Neural cell (in vitro differentiated cells): ENCODE results near the gene SEC16B.
"Not testable (repeated sequence)": the region's sequence is repeated elsewhere in the genome, so short reads cannot be mapped to it uniquely, and the experiment has no call there.

Source experiments
- EP300 ChIP-seq: fragments of 450-650 bp; conservative IDR thresholded peaks from 2 replicates; pipeline ENCODE4 v1.6.1; 2014; ENCODE audit warnings: antibody characterized with exemption, mild to moderate bottlenecking, moderate library complexity; ENCODE audit not compliant: poor library complexity, severe bottlenecking
- EZH2 ChIP-seq: fragments of 200-600, 300-800 bp; shearing (Covaris generic), sonication (generic); IDR thresholded peaks from 2 replicates; pipeline ENCODE4 v1.6.1; 2014; ENCODE audit warnings: antibody characterized with exemption, low read length, borderline replicate concordance, mild to moderate bottlenecking; ENCODE audit not compliant: insufficient read depth, poor library complexity, severe bottlenecking
- POLR2AphosphoS5 ChIP-seq: IDR thresholded peaks from 2 replicates; pipeline ENCODE4 v1.6.1; 2012
- RAD21 ChIP-seq: fragments of 450-650 bp; conservative IDR thresholded peaks from 2 replicates; pipeline ENCODE4 v1.6.1; 2014; ENCODE audit warnings: antibody characterized with exemption, mild to moderate bottlenecking, moderate library complexity
- SMC3 ChIP-seq: fragments of 450-650 bp; conservative IDR thresholded peaks from 2 replicates; pipeline ENCODE4 v1.6.1; 2014; ENCODE audit warnings: antibody characterized with exemption, mild to moderate bottlenecking, moderate library complexity; ENCODE audit not compliant: poor library complexity
- TAF1 ChIP-seq: IDR thresholded peaks from 2 replicates; pipeline ENCODE4 v1.6.1; 2012; ENCODE audit warnings: low read depth
- TF ChIP-seq, protein P1 (sequence below): IDR thresholded peaks from 2 replicates; pipeline ENCODE4 v1.6.1; 2012; ENCODE audit warnings: borderline replicate concordance
- TF ChIP-seq, protein P2 (sequence below): fragments of 450-650 bp; IDR thresholded peaks from 2 replicates; pipeline ENCODE4 v1.5.1; 2014; ENCODE audit warnings: antibody characterized with exemption, mild to moderate bottlenecking, moderate library complexity; ENCODE audit not compliant: poor library complexity, severe bottlenecking

DNA sequence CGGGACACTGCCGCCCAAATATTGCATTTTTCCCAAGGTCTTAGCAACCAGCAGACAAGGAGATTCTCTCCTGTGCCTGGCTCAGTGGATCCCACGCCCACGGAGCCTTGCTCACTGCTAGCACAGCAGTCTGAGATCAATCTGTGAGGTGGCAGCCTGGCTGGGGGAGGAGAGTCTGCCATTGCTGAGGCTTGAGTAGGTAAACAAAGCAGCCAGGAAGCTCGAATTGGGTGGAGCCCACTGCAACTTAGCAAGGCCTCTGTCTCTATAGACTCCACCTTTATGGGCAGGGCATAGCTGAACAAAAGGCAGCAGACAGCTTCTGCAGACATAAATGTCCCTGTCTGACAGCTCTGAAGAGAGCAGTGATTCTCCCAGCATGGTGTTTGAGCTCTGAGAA is 16.4 kb upstream of the SEC16B start:
- TF ChIP-seq SMC3, EZH2, POLR2AphosphoS5, EP300, TAF1, RAD21: not testable (repeated sequence)
- TF ChIP-seq, protein P1, sequence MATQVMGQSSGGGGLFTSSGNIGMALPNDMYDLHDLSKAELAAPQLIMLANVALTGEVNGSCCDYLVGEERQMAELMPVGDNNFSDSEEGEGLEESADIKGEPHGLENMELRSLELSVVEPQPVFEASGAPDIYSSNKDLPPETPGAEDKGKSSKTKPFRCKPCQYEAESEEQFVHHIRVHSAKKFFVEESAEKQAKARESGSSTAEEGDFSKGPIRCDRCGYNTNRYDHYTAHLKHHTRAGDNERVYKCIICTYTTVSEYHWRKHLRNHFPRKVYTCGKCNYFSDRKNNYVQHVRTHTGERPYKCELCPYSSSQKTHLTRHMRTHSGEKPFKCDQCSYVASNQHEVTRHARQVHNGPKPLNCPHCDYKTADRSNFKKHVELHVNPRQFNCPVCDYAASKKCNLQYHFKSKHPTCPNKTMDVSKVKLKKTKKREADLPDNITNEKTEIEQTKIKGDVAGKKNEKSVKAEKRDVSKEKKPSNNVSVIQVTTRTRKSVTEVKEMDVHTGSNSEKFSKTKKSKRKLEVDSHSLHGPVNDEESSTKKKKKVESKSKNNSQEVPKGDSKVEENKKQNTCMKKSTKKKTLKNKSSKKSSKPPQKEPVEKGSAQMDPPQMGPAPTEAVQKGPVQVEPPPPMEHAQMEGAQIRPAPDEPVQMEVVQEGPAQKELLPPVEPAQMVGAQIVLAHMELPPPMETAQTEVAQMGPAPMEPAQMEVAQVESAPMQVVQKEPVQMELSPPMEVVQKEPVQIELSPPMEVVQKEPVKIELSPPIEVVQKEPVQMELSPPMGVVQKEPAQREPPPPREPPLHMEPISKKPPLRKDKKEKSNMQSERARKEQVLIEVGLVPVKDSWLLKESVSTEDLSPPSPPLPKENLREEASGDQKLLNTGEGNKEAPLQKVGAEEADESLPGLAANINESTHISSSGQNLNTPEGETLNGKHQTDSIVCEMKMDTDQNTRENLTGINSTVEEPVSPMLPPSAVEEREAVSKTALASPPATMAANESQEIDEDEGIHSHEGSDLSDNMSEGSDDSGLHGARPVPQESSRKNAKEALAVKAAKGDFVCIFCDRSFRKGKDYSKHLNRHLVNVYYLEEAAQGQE = not testable (repeated sequence)
- TF ChIP-seq, protein P2, sequence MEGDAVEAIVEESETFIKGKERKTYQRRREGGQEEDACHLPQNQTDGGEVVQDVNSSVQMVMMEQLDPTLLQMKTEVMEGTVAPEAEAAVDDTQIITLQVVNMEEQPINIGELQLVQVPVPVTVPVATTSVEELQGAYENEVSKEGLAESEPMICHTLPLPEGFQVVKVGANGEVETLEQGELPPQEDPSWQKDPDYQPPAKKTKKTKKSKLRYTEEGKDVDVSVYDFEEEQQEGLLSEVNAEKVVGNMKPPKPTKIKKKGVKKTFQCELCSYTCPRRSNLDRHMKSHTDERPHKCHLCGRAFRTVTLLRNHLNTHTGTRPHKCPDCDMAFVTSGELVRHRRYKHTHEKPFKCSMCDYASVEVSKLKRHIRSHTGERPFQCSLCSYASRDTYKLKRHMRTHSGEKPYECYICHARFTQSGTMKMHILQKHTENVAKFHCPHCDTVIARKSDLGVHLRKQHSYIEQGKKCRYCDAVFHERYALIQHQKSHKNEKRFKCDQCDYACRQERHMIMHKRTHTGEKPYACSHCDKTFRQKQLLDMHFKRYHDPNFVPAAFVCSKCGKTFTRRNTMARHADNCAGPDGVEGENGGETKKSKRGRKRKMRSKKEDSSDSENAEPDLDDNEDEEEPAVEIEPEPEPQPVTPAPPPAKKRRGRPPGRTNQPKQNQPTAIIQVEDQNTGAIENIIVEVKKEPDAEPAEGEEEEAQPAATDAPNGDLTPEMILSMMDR = not testable (repeated sequence)
